Nephron progenitor cell (in vitro differentiated cells): ENCODE data around the gene THSD4.

Experiments
- DNase-seq: peaks from one replicate; pipeline ENCODE4 v3.0.0; 2021
- H3K27ac Mint-ChIP-seq: 2 replicates; pipeline ENCODE4 v1.8.0; 2021; ENCODE audit warnings: mild to moderate bottlenecking, moderate library complexity, mixed read lengths
- H3K27me3 Mint-ChIP-seq: 2 replicates; pipeline ENCODE4 v1.8.0; 2021; ENCODE audit warnings: mild to moderate bottlenecking, low read depth, mixed read lengths; ENCODE audit not compliant: poor library complexity
- H3K36me3 Mint-ChIP-seq: 2 replicates; pipeline ENCODE4 v1.8.0; 2021; ENCODE audit warnings: low read depth, mixed read lengths
- H3K4me1 Mint-ChIP-seq: 2 replicates; pipeline ENCODE4 v1.8.0; 2021; ENCODE audit warnings: mixed read lengths
- H3K4me3 Mint-ChIP-seq: 2 replicates; pipeline ENCODE4 v1.8.0; 2021; ENCODE audit warnings: mild to moderate bottlenecking, moderate library complexity, mixed read lengths
- H3K9me3 Mint-ChIP-seq: 2 replicates; pipeline ENCODE4 v1.8.0; 2021; ENCODE audit warnings: mild to moderate bottlenecking, moderate library complexity, mixed read lengths
- TF ChIP-seq, protein P1 (sequence below): fragments of 200-600 bp; sonication (generic); IDR thresholded peaks from 2 replicates; pipeline ENCODE4 v1.5.0; 2021; ENCODE audit warnings: antibody characterized with exemption

Gene THSD4

GRCh38 chr15:71143373-71144310 lies 28.4 kb downstream of the THSD4 start:
- H3K9me3 Mint-ChIP-seq, result no peaks in the 10 kb centered on the region
- H3K4me3 Mint-ChIP-seq, result no peak overlapping the region
- H3K27ac Mint-ChIP-seq, result no peak overlapping the region
- peaks cover 30% of the 10 kb centered on the region for H3K4me1 Mint-ChIP-seq
- TF ChIP-seq, protein P1, sequence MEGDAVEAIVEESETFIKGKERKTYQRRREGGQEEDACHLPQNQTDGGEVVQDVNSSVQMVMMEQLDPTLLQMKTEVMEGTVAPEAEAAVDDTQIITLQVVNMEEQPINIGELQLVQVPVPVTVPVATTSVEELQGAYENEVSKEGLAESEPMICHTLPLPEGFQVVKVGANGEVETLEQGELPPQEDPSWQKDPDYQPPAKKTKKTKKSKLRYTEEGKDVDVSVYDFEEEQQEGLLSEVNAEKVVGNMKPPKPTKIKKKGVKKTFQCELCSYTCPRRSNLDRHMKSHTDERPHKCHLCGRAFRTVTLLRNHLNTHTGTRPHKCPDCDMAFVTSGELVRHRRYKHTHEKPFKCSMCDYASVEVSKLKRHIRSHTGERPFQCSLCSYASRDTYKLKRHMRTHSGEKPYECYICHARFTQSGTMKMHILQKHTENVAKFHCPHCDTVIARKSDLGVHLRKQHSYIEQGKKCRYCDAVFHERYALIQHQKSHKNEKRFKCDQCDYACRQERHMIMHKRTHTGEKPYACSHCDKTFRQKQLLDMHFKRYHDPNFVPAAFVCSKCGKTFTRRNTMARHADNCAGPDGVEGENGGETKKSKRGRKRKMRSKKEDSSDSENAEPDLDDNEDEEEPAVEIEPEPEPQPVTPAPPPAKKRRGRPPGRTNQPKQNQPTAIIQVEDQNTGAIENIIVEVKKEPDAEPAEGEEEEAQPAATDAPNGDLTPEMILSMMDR, result no peak
- peaks cover 6% of the 10 kb centered on the region for H3K27me3 Mint-ChIP-seq
- no peak for DNase-seq
- no peaks in the 10 kb centered on the region for H3K36me3 Mint-ChIP-seq

- H3K36me3 Mint-ChIP-seq, result no peaks in the 10 kb centered on the region
Measured at GRCh38 chr15:71145648-71146047, 30.4 kb downstream of the THSD4 start.

DNA sequence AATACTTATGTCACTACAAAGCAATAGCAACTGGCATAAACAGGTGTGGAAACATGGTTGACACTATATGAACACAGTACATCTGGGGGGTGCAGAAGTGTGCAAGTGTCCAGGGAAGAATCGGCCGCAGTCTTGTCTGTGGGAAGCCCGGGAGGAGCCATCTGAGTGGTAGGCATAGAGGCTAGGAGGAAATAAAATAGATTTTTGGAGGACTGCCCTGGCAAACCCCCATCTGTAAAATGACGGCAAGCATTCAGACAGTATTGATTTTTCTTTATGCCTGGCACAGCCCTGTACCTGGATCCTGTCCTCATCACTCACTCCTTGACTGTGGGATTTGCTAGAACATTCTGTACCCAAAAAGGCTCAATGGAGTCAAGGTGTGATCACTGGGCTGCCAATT lies 31.3 kb downstream of the THSD4 start:
- Mint-ChIP-seq H3K27me3 (peaks cover 6% of the 10 kb centered on the region), H3K4me3 (no peak overlapping the region), H3K36me3 (no peaks in the 10 kb centered on the region), H3K27ac (peak overlapping the region; percentile 16), H3K9me3 (no peaks in the 10 kb centered on the region), H3K4me1 (peaks cover 52% of the 10 kb centered on the region)
- TF ChIP-seq, protein P1, result no peak
- DNase-seq, result no peak

More at GRCh38 chr15:71145648-71146047, 30.4 kb downstream of the THSD4 start:
- no peak for DNase-seq
- Mint-ChIP-seq H3K27me3 (peaks cover 6% of the 10 kb centered on the region), H3K4me3 (no peak overlapping the region), H3K27ac (no peak overlapping the region), H3K9me3 (no peaks in the 10 kb centered on the region), H3K4me1 (peaks cover 43% of the 10 kb centered on the region)
- TF ChIP-seq, protein P1, result no peak

DNA sequence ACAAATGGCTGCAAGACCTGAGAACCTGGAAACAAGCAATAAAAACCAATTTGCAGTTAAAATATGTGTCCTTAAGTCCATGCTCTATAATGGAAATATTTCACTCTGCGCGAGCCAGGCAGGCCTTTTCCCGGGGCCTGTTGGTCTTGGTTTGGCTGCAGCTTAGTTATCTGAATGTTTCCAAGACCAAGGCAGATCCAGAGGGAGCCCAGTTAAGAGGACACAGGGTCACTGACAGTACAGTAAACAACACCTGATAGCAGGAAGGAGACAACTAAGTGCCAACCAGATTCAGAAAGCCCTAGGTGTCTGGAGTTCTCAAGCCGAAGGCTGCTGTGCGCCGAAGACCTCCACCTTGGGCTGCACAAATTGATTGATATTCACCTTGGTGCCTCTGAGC lies 32.8 kb downstream of the THSD4 start:
- peaks cover 6% of the 10 kb centered on the region for H3K27me3 Mint-ChIP-seq
- TF ChIP-seq, protein P1, result no peak
- H3K4me1 Mint-ChIP-seq, result peaks cover 58% of the 10 kb centered on the region
- H3K9me3 Mint-ChIP-seq, result no peaks in the 10 kb centered on the region
- H3K27ac Mint-ChIP-seq, result peak overlapping the region; percentile 84
- no peak for DNase-seq
- no peaks in the 10 kb centered on the region for H3K36me3 Mint-ChIP-seq
- no peak overlapping the region for H3K4me3 Mint-ChIP-seq

DNA sequence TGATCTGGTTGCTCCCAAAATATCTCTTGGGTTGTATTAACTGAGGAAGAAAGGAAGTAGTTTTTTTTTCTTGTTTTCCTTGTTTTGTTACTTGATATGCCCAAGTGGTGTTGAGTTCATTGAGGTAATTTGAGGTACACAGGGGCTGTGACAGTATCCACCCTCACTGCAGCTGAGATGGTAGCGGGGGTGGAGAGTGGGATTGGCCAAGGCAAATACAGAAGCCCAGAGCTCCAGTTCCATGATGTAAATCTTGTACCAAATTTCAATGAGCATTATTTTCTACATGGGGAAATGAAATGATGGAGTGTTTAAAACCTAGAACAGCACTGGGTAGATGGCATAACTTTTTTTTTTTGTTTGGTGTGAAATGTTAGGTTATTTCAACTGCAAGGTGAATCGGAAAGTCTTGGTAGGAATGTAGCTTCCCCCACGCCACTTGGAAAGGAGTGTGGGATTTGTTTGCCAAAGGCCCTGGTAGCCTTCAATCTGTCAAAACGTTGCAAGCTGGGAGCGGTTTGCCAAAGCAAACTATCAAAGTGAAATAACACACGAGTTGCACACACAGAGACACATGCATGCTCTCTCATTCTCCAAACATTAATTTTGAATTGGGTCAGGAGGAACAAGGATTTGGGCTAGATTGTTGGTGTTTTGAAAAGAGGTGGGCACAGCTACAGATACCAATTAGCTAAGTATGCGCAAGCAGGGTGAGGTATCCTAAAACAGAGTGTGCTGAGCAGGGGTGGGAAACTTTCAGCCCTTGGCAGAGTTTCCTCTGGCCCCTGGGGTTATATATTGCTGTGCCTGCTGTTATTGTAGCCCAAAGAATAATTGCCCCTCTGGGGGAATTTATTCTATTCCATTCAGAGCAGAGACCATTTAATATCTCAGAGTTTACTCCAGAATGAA lies 34.6 kb downstream of the THSD4 start:
- Mint-ChIP-seq H3K27ac (peak overlapping the region; percentile 92), H3K4me3 (peak overlapping the region; percentile 1), H3K4me1 (peaks cover 45% of the 10 kb centered on the region), H3K27me3 (peaks cover 3% of the 10 kb centered on the region), H3K36me3 (peaks cover 3% of the 10 kb centered on the region), H3K9me3 (no peaks in the 10 kb centered on the region)
- TF ChIP-seq, protein P1, result no peak
- no peak for DNase-seq
